Measurements from ENCODE around the gene RGS17. TPM values are rescaled to one million over a fixed set of nuclear protein-coding genes. Genes with fewer than 3 reads are reported as not detected.

The RGS17 gene
- total RNA-seq, 3 donors from 2014 or later = 0.29 to 1.8 (median 0.66) TPM

GRCh38 chr6:153034139-153034538 lies 96.9 kb downstream of the RGS17 start:
- no peaks in the 10 kb centered on the region for H3K4me1 ChIP-seq
- no peak overlapping the region for H3K4me3 ChIP-seq
- H3K27ac ChIP-seq = no peak overlapping the region
- no peaks in the 10 kb centered on the region for H3K9me3 ChIP-seq
- no peak for DNase-seq (ENCODE audit: low spot score in 2 of 2)
- no peaks in the 10 kb centered on the region for H3K27me3 ChIP-seq
- H3K36me3 ChIP-seq = no peaks in the 10 kb centered on the region
- intact Hi-C loops (cut with DNase I; ENCODE audit: low total_unique reads) = no loop called here
- TF ChIP-seq POLR2A (IDR thresholded peaks at IDR 0.05) (no peak), POLR2AphosphoS5 (IDR thresholded peaks at IDR 0.05) (no peak), CTCF (IDR thresholded peaks at IDR 0.05) (no peak)

- Histone ChIP-seq H3K27ac (no peak overlapping the region), H3K9me3 (no peaks in the 10 kb centered on the region), H3K4me3 (no peak overlapping the region), H3K27me3 (no peaks in the 10 kb centered on the region), H3K4me1 (no peaks in the 10 kb centered on the region), H3K36me3 (no peaks in the 10 kb centered on the region)
- TF ChIP-seq CTCF (IDR thresholded peaks at IDR 0.05) (peak in 2 of 3 donors; percentile 14 to 30), POLR2A (IDR thresholded peaks at IDR 0.05) (no peak), POLR2AphosphoS5 (IDR thresholded peaks at IDR 0.05) (no peak)
- intact Hi-C loops (cut with DNase I; ENCODE audit: low total_unique reads) = no loop called here
- DNase-seq (ENCODE audit: low spot score in 2 of 2) = no peak
Observed at GRCh38 chr6:153032255-153032882, 98.7 kb downstream of the RGS17 start.

GRCh38 chr6:153031335-153031955 lies 99.6 kb downstream of the RGS17 start:
- H3K4me3 ChIP-seq = no peak overlapping the region
- no peak overlapping the region for H3K27ac ChIP-seq
- H3K4me1 ChIP-seq = no peaks in the 10 kb centered on the region
- TF ChIP-seq CTCF (IDR thresholded peaks at IDR 0.05) (no peak), POLR2AphosphoS5 (IDR thresholded peaks at IDR 0.05) (no peak), POLR2A (IDR thresholded peaks at IDR 0.05) (no peak)
- H3K9me3 ChIP-seq = no peaks in the 10 kb centered on the region
- H3K27me3 ChIP-seq = no peaks in the 10 kb centered on the region
- intact Hi-C loops (cut with DNase I; ENCODE audit: low total_unique reads) = no loop called here
- H3K36me3 ChIP-seq = no peaks in the 10 kb centered on the region
- DNase-seq (ENCODE audit: low spot score in 2 of 2) = no peak

GRCh38 chr6:153028963-153029362 lies 102.1 kb downstream of the RGS17 start:
- Histone ChIP-seq H3K4me3 (no peak overlapping the region), H3K9me3 (no peaks in the 10 kb centered on the region), H3K36me3 (no peaks in the 10 kb centered on the region), H3K27me3 (no peaks in the 10 kb centered on the region), H3K27ac (no peak overlapping the region), H3K4me1 (no peaks in the 10 kb centered on the region)
- DNase-seq (ENCODE audit: low spot score in 2 of 2) = no peak
- intact Hi-C loops (cut with DNase I; ENCODE audit: low total_unique reads) = no loop called here
- TF ChIP-seq POLR2AphosphoS5 (IDR thresholded peaks at IDR 0.05) (no peak), POLR2A (IDR thresholded peaks at IDR 0.05) (no peak), CTCF (IDR thresholded peaks at IDR 0.05) (no peak)

GRCh38 chr6:153028286-153028685 lies 102.8 kb downstream of the RGS17 start:
- intact Hi-C loops (cut with DNase I; ENCODE audit: low total_unique reads) = no loop called here
- H3K9me3 ChIP-seq = no peaks in the 10 kb centered on the region
- H3K36me3 ChIP-seq = no peaks in the 10 kb centered on the region
- no peak overlapping the region for H3K27ac ChIP-seq
- no peak overlapping the region for H3K4me3 ChIP-seq
- H3K4me1 ChIP-seq = no peaks in the 10 kb centered on the region
- DNase-seq (ENCODE audit: low spot score in 2 of 2) = no peak
- TF ChIP-seq POLR2AphosphoS5 (IDR thresholded peaks at IDR 0.05) = no peak
- no peak for TF ChIP-seq CTCF (IDR thresholded peaks at IDR 0.05)
- no peak for TF ChIP-seq POLR2A (IDR thresholded peaks at IDR 0.05)
- H3K27me3 ChIP-seq = no peaks in the 10 kb centered on the region

Measured in breast epithelium (tissue), 4 donors.